Measurements from ENCODE around the gene BPIFA3.
"Not testable (repeated sequence)": the region's sequence is repeated elsewhere in the genome, so short reads cannot be mapped to it uniquely, and the experiment has no call there.

The BPIFA3 gene

GRCh38 chr20:33217052-33217451 lies at the start of gene BPIFA3:
Gene BPIFA3 (plus strand): TSS chr20:33217352. CDS start chr20:33217537, 185 bp downstream.
- DNase-seq = no peak

GRCh38 chr20:33167859-33168258 lies 49.3 kb upstream of the BPIFA3 start, which contains the start of gene BPIFA2:
Gene BPIFA2 (plus strand): TSS chr20:33168159. CDS start chr20:33169146, 987 bp downstream.
- DNase-seq = no peak

- DNase-seq = no peak
Measured at GRCh38 chr20:33169176-33169794, 47.9 kb upstream of the BPIFA3 start.

GRCh38 chr20:33172781-33173180 lies 44.4 kb upstream of the BPIFA3 start:
- DNase-seq = no peak

- no peak for DNase-seq
Measured at GRCh38 chr20:33175123-33175522, 42.0 kb upstream of the BPIFA3 start.

- DNase-seq = no peak
Measured at GRCh38 chr20:33176101-33176500, 41.1 kb upstream of the BPIFA3 start.

- DNase-seq = no peak
Measured at GRCh38 chr20:33177866-33178265, 39.3 kb upstream of the BPIFA3 start.

- no peak for DNase-seq
Measured at GRCh38 chr20:33178726-33179125, 38.4 kb upstream of the BPIFA3 start.

GRCh38 chr20:33180169-33180568 lies 37.0 kb upstream of the BPIFA3 start:
- no peak for DNase-seq

GRCh38 chr20:33181482-33182093 lies 35.6 kb upstream of the BPIFA3 start:
- no peak for DNase-seq

- no peak for DNase-seq
Measured at GRCh38 chr20:33183312-33183711, 33.8 kb upstream of the BPIFA3 start.

- not testable (repeated sequence) for DNase-seq
Measured at GRCh38 chr20:33185031-33185590, 32.0 kb upstream of the BPIFA3 start.

- DNase-seq = no peak
Measured at GRCh38 chr20:33187491-33187890, 29.7 kb upstream of the BPIFA3 start.

- DNase-seq = no peak
Measured at GRCh38 chr20:33188421-33188820, 28.7 kb upstream of the BPIFA3 start.

GRCh38 chr20:33191484-33191883 lies 25.7 kb upstream of the BPIFA3 start:
- no peak for DNase-seq

GRCh38 chr20:33191955-33192354 lies 25.2 kb upstream of the BPIFA3 start:
- DNase-seq = no peak

- DNase-seq = no peak
Measured at GRCh38 chr20:33192912-33193501, 24.1 kb upstream of the BPIFA3 start.

- DNase-seq = no peak
Measured at GRCh38 chr20:33199026-33199425, 18.1 kb upstream of the BPIFA3 start.

GRCh38 chr20:33202451-33202850 lies 14.7 kb upstream of the BPIFA3 start:
- DNase-seq = no peak

- no peak for DNase-seq
Measured at GRCh38 chr20:33203444-33203843, 13.7 kb upstream of the BPIFA3 start.

- peak; percentile 6 for DNase-seq
Measured at GRCh38 chr20:33209789-33210188, 7.4 kb upstream of the BPIFA3 start.

- DNase-seq = no peak
Measured at GRCh38 chr20:33210371-33210770, 6.8 kb upstream of the BPIFA3 start.

- DNase-seq = no peak
Measured at GRCh38 chr20:33211817-33212424, 5.2 kb upstream of the BPIFA3 start.

- no peak for DNase-seq
Measured at GRCh38 chr20:33224399-33224798, 7.2 kb downstream of the BPIFA3 start.
